Astrocyte of the hippocampus (primary cell): Measurements from ENCODE around the gene VPS13A.

Experiments
- DNase-seq: peaks from one replicate; pipeline ENCODE4 v3.0.0; 2011; ENCODE audit warnings: low read depth, low spot score

VPS13A gene

DNA sequence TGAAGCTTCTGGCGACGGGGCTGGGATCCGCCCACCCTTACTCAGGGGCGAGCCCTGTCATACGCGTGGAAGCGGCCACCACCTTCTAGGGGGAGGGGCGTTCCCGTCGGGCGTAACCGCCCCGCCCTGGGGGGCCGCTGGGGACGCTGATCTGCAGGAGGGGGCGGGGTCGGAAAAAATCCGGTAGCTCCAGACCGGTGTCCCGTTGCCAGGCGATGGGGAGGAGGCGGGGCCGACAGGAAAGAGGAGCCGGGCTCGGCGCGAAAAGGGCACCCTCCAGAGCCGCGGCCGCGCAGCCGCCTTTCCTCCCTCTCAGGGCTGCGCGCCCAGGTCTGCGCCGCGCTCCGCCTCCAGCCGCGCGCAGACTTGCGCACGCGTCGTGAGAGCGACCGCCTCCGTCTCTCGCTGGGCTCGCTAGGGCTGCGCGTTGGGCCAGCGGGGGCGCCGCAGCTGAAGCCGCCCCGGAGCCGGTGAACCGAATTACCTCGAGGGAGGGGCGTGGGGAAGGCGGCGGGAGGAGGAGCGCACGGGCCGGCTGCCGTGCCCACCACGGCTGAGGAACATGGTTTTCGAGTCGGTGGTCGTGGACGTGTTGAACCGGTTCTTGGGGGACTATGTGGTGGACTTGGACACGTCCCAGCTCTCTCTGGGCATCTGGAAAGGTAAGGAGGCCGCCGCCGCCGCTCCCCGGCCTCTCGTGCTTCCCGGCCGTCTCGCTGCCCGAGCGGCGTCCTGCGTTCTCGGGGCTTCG, at the start of gene VPS13A:
Gene VPS13A, plus strand, starts transcription at position 392 of the 751 bp plus-strand sequence. Its CDS starts 171 bp downstream, at position 563.
- DNase-seq: peak; percentile 98

DNA sequence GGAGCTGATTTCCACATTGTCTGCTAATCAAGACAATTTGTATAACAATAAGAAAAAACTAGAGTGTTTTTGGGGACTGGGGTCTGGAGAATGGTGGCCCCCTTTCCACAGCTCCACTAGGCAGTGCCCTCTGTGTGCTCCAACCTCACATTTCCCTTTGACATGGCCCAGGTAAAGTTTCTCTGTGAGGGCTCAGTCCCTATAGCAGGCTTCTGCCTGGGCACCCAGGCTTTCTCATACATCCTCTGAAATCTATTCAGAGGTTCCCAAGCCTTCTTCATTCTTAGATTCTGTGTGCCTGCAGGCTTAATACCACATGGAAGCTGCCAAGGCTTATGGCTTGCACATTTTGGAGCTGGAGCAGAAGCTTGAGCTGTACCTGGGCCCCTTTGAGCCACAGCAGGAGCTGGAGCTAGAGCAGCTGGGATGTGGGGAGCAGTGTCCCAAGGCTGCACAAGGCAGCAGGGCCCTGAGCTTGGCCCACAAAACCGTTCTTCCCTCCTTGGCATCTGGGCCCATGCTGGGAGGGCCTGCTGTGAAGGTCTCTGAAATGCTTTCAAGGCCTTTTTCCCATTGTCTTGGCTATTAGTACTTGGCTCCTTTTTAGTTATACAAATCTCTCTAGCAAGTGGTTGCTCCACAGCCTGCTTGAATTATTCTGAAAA, 49.1 kb upstream of the VPS13A start:
- DNase-seq: no peak

DNA sequence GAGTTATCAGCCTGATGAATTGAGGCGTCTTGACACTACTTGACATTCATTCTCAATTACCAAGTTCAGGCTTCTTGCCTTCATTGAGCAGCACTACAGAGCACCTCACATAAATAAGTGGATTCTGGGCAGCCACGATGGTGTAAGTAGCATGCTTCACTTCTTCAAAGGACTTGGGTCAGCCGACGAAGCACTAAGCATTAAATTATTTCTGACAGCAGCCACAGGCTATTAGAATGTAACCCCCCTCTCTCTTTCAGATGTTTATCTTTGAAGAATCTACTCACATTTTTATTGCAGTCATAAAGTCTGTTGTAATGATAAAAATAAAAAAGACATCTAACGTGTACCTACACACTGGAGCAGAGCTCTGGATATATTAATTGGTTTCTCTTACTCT, 45.9 kb upstream of the VPS13A start:
- no peak for DNase-seq

DNA sequence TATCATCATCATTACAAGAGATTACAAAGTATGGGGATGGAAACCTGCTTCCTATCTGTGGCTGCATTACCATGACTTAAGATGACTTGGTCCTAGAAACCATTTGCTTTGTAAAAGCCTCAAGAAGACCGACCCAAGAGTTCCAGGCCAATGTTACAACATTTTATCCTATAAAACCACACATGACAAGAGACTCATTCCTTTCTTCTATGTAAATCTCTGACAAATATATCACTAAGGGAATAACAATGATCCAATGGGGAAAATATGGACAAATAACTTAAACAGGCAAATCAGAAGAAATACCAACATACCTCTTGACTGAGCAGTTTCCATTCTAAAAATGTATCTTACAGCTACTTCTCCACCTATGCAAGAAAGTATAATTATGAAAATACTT, 44.3 kb upstream of the VPS13A start:
- no peak for DNase-seq

DNA sequence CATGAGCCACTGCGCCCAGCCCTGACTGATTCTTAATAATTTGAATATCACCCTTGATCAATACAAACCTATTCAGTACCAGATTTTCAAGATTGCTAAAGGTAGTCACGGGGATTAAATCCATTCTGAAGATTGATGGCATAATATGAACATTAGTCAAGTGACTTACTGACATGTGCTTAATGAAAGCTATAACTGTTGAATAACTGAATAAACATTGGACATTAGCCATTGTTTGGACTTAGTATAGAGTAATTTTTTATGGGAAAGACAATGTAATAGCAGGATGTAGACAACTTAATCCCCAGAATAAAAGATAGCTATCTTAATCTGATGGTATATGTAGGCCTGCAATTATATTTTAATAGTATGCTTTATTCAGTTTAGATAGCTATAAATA, 35.0 kb upstream of the VPS13A start:
- no peak for DNase-seq

DNA sequence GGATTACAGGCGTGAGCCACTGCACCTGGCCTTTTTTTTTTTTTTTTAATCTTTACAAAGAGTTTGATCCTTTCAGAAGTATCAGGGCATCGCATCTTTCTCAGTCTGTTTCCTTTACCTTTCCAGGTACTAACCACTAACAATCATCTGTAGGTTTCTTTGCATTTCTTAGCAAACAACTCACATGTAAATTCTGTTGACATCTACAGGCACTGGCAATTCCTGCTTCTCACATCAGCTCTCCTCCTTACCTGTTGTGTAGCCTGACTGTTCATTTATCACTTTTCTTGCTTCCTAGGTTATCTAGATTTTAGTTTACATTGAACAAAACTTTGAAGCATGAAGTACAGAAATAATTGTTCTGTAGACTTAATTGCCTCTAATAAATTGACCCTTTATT, 27.5 kb upstream of the VPS13A start:
- no peak for DNase-seq

DNA sequence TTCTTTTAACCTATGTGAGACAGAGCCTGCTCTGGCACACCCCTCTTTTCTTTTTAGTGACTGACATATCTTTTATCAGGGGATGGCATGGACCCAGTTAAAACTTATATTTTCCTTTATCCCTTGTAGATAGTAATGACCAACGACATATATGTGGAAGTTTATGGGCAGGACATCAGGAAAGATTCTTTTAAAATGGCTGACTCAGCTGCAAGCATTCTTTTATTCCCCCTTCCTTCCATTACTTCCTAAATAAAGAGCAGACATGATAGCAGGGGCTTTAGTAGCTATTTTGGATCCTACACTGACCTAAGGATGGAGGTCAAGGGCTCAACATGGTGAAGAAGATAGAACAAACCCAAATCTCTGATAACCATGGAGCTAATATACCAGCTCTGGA, 25.0 kb upstream of the VPS13A start:
- DNase-seq: no peak

GRCh38 chr9:77156646-77157371, 20.5 kb upstream of the VPS13A start:
- DNase-seq: no peak

GRCh38 chr9:77158772-77159513, 18.4 kb upstream of the VPS13A start:
- peak; percentile 33 for DNase-seq

DNA sequence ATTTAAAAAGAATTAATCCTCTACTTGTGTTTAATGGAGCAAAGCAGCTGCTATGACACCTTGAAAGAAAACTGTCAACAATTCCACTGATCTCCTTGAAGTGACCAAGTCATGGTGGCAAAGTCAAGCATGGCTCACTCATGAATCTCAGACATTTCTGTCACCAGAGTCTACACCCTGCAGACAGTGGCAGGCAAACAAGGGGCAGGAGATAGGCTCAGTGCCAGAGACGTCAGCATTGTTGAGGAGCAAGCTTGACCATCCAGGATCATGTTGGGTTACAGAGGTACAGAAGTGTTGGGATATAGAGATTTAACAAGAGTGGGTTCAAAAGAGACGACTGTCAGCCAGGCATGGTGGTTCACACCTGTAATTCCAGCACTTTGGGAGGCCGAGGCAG, 16.1 kb upstream of the VPS13A start:
- DNase-seq: no peak

GRCh38 chr9:77161966-77162365, 15.4 kb upstream of the VPS13A start:
- no peak for DNase-seq

DNA sequence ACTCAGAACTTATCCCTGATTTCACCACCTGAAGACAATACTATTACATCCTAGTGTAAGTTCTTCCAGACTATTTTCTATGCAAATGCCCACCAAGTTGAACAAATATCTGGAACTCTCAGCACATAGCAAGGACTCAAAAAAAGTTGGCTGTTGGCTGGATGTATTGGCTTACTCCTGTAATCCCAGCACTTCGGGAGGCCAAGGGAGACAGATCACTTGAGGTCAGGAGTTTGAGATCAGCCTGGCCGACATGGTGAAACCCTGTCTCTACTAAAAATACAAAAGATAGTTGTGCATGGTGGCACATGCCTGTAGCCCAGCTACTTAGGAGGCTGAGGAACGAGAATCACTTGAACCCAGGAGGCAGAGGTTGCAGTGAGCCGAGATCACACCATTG, 15.0 kb upstream of the VPS13A start:
- DNase-seq: no peak

DNA sequence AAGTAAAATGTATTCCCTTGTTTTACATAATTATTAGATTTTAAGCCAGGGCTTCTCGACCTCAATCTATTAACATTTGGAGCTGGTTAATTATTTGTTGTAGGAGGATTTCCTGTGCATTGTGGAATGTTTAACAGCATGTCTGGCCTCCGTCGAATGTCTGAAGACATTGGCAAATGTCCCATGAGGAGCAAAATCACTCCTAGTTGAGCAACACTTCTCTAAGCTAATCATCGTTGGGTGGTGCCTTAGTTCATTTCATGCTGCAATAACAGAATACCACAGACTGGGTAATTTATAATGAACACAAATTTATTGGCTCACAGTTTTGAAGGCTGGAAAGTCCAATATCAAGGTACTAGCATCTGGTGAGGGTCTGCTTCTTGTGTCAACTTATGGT, 13.4 kb upstream of the VPS13A start:
- no peak for DNase-seq

- no peak for DNase-seq
Observed at GRCh38 chr9:77166193-77166592, 11.1 kb upstream of the VPS13A start.

DNA sequence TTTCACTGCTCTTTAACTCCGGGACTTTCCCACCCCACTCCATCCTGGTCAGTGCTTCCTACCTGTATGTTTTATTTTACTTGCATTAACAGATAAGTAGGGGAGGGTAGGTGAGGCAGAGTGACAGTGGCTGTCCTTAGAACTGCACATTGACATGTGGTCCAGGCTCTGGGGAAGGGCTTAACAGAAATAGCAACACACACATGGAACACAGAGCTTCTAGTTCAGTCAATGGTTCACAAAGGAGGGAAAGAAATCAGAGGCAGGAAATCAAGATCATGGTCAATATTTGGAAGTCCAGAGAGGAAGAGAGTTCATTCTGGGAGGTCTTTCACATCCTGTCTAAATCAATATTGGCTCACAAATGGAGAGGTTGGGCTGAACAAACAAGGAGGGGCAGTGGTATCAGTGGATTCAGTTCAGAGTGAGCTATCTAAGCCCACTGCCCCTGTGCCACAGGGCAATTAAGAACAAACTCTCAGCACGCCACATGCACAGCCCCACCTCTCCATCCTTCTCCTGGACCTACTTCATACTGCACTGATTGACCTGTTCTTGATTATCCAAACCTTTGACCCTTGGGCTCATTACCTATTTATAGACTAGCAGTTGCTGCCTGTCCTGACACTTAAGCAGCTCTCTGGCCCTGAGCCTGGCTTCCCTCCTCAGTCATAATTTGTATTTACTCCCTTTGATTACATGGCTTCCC, 6.2 kb upstream of the VPS13A start:
- DNase-seq: no peak

DNA sequence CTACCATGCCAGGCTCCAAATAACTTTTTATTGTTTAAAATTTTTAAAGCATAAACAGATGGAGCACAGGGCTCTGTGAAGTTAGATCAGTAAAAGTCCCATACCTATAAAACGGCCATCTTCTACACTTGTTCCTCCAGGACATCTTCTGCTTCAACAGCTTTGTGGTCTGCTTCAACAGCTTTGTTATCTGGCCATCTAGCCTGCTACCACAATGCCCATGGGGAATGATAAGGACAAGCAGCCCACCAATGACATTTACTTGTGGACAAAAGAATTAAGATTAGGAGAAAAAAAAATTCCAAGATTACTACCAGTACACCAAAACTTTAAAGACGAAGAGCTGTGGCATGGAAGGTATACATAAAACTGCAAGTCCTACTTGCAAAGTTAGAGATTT, 2.2 kb upstream of the VPS13A start:
- no peak for DNase-seq

GRCh38 chr9:77176106-77176505, 1.2 kb upstream of the VPS13A start:
- DNase-seq: no peak

DNA sequence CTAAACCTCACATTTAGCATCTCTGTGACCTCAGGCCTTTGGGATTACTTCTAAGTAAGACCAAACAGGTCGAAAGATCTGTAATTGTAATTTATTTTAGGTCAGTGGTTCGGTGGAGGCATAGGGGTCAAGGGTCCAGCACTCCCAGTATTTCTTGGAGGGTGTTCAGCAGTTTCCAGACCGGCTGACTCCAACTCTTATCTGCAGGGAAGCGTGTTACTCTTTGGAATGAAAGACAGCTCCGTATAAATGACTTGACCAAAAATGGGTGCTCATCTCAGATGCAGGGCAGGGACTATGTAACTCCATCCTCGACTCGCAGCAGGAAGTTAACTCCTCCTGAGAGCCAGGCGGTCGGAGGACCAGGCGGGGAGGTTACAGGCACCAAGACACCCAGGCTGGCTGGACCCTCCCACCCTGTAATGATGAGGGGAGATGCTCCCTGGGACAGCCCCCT, 620 bp upstream of the VPS13A start:
- DNase-seq: no peak

DNA sequence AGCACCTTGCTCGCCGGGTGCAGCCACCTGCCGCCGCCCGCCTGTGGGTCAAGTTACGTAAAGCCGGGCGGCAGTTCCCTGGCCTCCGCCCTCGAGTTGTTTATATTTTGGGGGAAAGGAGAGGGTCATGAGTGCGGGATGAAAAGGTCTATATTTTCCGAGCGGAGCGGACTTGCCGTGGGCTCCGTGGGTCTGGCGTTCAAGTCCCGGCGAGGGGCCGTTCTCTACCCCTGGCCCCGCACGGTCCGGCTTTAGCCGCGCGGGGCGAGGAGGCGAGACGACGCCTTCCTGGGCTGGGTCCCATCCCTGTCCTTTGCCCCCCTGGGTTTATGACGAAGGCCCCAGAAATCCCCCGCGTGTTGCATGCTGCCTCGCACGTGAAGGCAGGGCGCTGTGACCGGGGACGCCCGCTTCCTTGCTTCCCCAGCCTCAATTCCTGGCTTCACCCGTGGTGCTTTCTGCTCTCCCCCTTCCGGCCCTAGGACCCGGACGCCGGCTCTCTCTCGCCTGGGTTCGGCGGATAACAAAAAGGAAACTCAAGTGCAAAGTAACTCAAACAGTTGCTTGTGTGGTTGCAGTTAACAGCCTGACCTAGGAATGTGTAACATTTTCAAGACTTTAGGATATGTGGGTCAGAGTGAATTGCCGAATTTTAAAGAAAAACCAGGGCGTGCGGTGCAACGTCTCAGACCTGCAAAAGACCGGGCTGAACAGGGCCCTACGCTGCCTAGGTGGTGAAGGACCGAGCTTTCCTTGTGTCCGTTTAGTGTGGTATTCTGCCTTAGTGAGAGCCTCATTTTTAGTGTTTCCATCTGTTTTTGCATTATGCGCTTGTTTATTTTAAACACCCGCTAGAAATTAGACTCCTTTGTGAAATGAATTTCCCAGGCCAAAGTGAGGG, 810 bp downstream of the VPS13A start:
- DNase-seq: peak; percentile 64

DNA sequence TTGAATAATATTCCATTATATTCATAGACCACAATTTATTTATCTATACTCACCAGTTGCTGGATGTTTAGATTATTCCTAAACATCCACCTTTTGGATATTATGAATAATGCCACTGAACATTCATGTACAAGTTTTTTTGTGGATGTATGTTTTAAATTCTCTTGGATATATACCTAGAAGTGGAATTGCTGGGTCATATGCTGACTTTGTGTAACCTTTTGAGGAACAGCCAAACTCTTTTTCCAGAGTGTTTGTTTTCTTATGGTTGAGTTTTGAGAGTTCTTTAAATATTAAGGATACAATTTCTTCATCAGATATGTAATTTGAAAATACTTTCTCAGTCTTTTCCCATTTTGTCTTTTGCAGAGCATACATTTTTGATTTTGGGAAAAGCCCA, 2.7 kb downstream of the VPS13A start:
- DNase-seq: no peak
